ENCODE measurements around the gene PGM2.

PGM2 gene

GRCh38 chr4:37847311-37847884 lies 20.9 kb downstream of the PGM2 start:
- H3K27ac ChIP-seq (ENCODE audit: low read length) = no peak overlapping the region
- no peak overlapping the region for H2AFZ ChIP-seq (ENCODE audit: low read length)
- H3K4me1 ChIP-seq (ENCODE audit: low read length) = no peaks in the 10 kb centered on the region
- H3F3A ChIP-seq (ENCODE audit: insufficient read depth, low read length) = no peaks in the 10 kb centered on the region
- H3K4me2 ChIP-seq (ENCODE audit: low read depth, low read length) = no peak overlapping the region
- no peaks in the 10 kb centered on the region for H3K9me2 ChIP-seq (replicated peaks; ENCODE audit: insufficient read depth, low read length)
- H4K20me1 ChIP-seq (ENCODE audit: insufficient read depth, low read length) = no peaks in the 10 kb centered on the region
- TF ChIP-seq EZH2phosphoT487 (IDR thresholded peaks at IDR 0.05; ENCODE audit: low read length) (no peak), EZH2 (optimal IDR thresholded peaks at IDR 0.05; ENCODE audit: low read depth, low read length) (no peak), CTCF (IDR thresholded peaks at IDR 0.05; ENCODE audit: low read length) (no peak)
- H3K4me3 ChIP-seq (ENCODE audit: low read length) = no peak overlapping the region
- no peaks in the 10 kb centered on the region; the same call in 1 of the 2 replicates for H3K36me3 ChIP-seq (replicated peaks; ENCODE audit: insufficient read depth, low read length)
- DNase-seq = no peak
- no peaks in the 10 kb centered on the region for H3K79me2 ChIP-seq (ENCODE audit: low read length)
- H3K9me3 ChIP-seq (replicated peaks; ENCODE audit: insufficient read depth, low read length) = no peaks in the 10 kb centered on the region
- no peak overlapping the region for H3K9ac ChIP-seq (ENCODE audit: low read length)
- H3K27me3 ChIP-seq (replicated peaks; ENCODE audit: insufficient read depth, low read length) = no peaks in the 10 kb centered on the region

- Histone ChIP-seq H3K36me3 (replicated peaks; ENCODE audit: insufficient read depth, low read length) (no peaks in the 10 kb centered on the region; the same call in 1 of the 2 replicates), H2AFZ (ENCODE audit: low read length) (no peak overlapping the region), H3K9me3 (replicated peaks; ENCODE audit: insufficient read depth, low read length) (no peaks in the 10 kb centered on the region), H3K4me2 (ENCODE audit: low read depth, low read length) (no peak overlapping the region), H3K27me3 (replicated peaks; ENCODE audit: insufficient read depth, low read length) (no peaks in the 10 kb centered on the region), H3F3A (ENCODE audit: insufficient read depth, low read length) (no peaks in the 10 kb centered on the region), H3K9ac (ENCODE audit: low read length) (no peak overlapping the region), H3K27ac (ENCODE audit: low read length) (no peak overlapping the region), H3K79me2 (ENCODE audit: low read length) (no peaks in the 10 kb centered on the region), H4K20me1 (ENCODE audit: insufficient read depth, low read length) (no peaks in the 10 kb centered on the region), H3K4me3 (ENCODE audit: low read length) (no peak overlapping the region), H3K4me1 (ENCODE audit: low read length) (no peaks in the 10 kb centered on the region), H3K9me2 (replicated peaks; ENCODE audit: insufficient read depth, low read length) (no peaks in the 10 kb centered on the region)
- TF ChIP-seq EZH2phosphoT487 (IDR thresholded peaks at IDR 0.05; ENCODE audit: low read length) = no peak
- no peak for TF ChIP-seq EZH2 (optimal IDR thresholded peaks at IDR 0.05; ENCODE audit: low read depth, low read length)
- TF ChIP-seq CTCF (IDR thresholded peaks at IDR 0.05; ENCODE audit: low read length) = no peak
- DNase-seq = no peak
Measured at GRCh38 chr4:37852376-37852775, 25.9 kb downstream of the PGM2 start.

- Histone ChIP-seq H3K27ac (ENCODE audit: low read length) (no peak overlapping the region), H3K9me3 (replicated peaks; ENCODE audit: insufficient read depth, low read length) (no peaks in the 10 kb centered on the region), H3F3A (ENCODE audit: insufficient read depth, low read length) (no peaks in the 10 kb centered on the region), H3K9me2 (replicated peaks; ENCODE audit: insufficient read depth, low read length) (no peaks in the 10 kb centered on the region), H3K27me3 (replicated peaks; ENCODE audit: insufficient read depth, low read length) (no peaks in the 10 kb centered on the region), H3K36me3 (replicated peaks; ENCODE audit: insufficient read depth, low read length) (no peaks in the 10 kb centered on the region), H4K20me1 (ENCODE audit: insufficient read depth, low read length) (no peaks in the 10 kb centered on the region), H3K79me2 (ENCODE audit: low read length) (no peaks in the 10 kb centered on the region), H3K4me2 (ENCODE audit: low read depth, low read length) (no peak overlapping the region), H3K4me3 (ENCODE audit: low read length) (no peak overlapping the region), H3K9ac (ENCODE audit: low read length) (no peak overlapping the region), H2AFZ (ENCODE audit: low read length) (no peak overlapping the region), H3K4me1 (ENCODE audit: low read length) (no peaks in the 10 kb centered on the region)
- DNase-seq = no peak
- no peak for TF ChIP-seq EZH2 (optimal IDR thresholded peaks at IDR 0.05; ENCODE audit: low read depth, low read length)
- TF ChIP-seq CTCF (IDR thresholded peaks at IDR 0.05; ENCODE audit: low read length) = no peak
- no peak for TF ChIP-seq EZH2phosphoT487 (IDR thresholded peaks at IDR 0.05; ENCODE audit: low read length)
Measured at GRCh38 chr4:37858112-37858511, 31.6 kb downstream of the PGM2 start.

Measured in MM.1S (cell line).